Measurements from ENCODE around the gene UNKL.
"Not testable (repeated sequence)": the region's sequence is repeated elsewhere in the genome, so short reads cannot be mapped to it uniquely, and the experiment has no call there.

UNKL gene

GRCh38 chr16:1445518-1446203, 31.2 kb upstream of the UNKL start:
- no peak for DNase-seq

GRCh38 chr16:1444730-1445517, 30.4 kb upstream of the UNKL start:
- no peak for DNase-seq

GRCh38 chr16:1443980-1444729, 29.7 kb upstream of the UNKL start, which contains the start of gene CCDC154:
Gene CCDC154, minus strand, starts transcription at chr16:1444556. Its CDS starts 234 bp downstream, at chr16:1444322.
- no peak for DNase-seq

GRCh38 chr16:1443403-1443973, 29.0 kb upstream of the UNKL start:
- DNase-seq, result no peak

- DNase-seq, result no peak
These were observed 28.2 kb upstream of the UNKL start for GRCh38 chr16:1442697-1443096.

- DNase-seq, result no peak
These were observed 26.9 kb upstream of the UNKL start for GRCh38 chr16:1441391-1441829.

- DNase-seq, result not testable (repeated sequence)
These were observed 25.2 kb upstream of the UNKL start for GRCh38 chr16:1439699-1440074.

GRCh38 chr16:1439058-1439698, 24.7 kb upstream of the UNKL start:
- DNase-seq, result no peak

GRCh38 chr16:1438229-1439057, 23.9 kb upstream of the UNKL start:
- no peak for DNase-seq

- no peak for DNase-seq
These were observed 23.1 kb upstream of the UNKL start for GRCh38 chr16:1437606-1438005.

GRCh38 chr16:1436731-1437355, 22.3 kb upstream of the UNKL start:
- DNase-seq, result no peak

GRCh38 chr16:1435921-1436697, 21.6 kb upstream of the UNKL start:
- no peak for DNase-seq

- DNase-seq, result no peak
These were observed 20.4 kb upstream of the UNKL start for GRCh38 chr16:1434644-1435592.

GRCh38 chr16:1433756-1434155, 19.3 kb upstream of the UNKL start:
- DNase-seq, result no peak

- DNase-seq, result no peak
These were observed 18.7 kb upstream of the UNKL start for GRCh38 chr16:1433263-1433560.

GRCh38 chr16:1432388-1433262, 18.1 kb upstream of the UNKL start:
- no peak for DNase-seq

GRCh38 chr16:1431497-1432270, 17.2 kb upstream of the UNKL start:
- no peak for DNase-seq
